Osteoblast (primary cell): ENCODE data around the gene COPG1. TPM values are rescaled to one million over a fixed set of nuclear protein-coding genes. Genes with fewer than 3 reads are reported as not detected.

Experiments
- DNase-seq: peaks from one replicate; pipeline ENCODE4 v3.0.0; 2011; ENCODE audit warnings: low spot score, mixed read lengths; ENCODE audit not compliant: insufficient read length; ENCODE audit errors: missing footprints
- H2AFZ ChIP-seq: 2 replicates; pipeline ENCODE4 v1.6.0; 2011; ENCODE audit warnings: mild to moderate bottlenecking, low read length
- H3K27ac ChIP-seq: 2 replicates; pipeline ENCODE4 v1.5.1; 2011; ENCODE audit warnings: mild to moderate bottlenecking, low read depth, low read length, moderate library complexity
- H3K27me3 ChIP-seq: 2 replicates; pipeline ENCODE4 v1.6.0; 2012; ENCODE audit warnings: mild to moderate bottlenecking, control low read depth, inconsistent platforms, low read length, moderate library complexity; ENCODE audit not compliant: insufficient read depth
- H3K36me3 ChIP-seq: 2 replicates; pipeline ENCODE4 v1.5.1; 2011; ENCODE audit warnings: mild to moderate bottlenecking, low read length, control low read depth, moderate library complexity; ENCODE audit not compliant: insufficient read depth
- H3K4me1 ChIP-seq: 2 replicates; pipeline ENCODE4 v1.5.1; 2011; ENCODE audit warnings: mild to moderate bottlenecking, low read length, control low read depth, moderate library complexity; ENCODE audit not compliant: insufficient read depth
- H3K4me2 ChIP-seq: 2 replicates; pipeline ENCODE4 v1.6.0; 2011; ENCODE audit warnings: mild to moderate bottlenecking, low read length; ENCODE audit not compliant: insufficient read depth
- H3K4me3 ChIP-seq: fragments of 200-600 bp; sonication (generic); 3 replicates; pipeline ENCODE4 v1.5.1; 2012; ENCODE audit warnings: mild to moderate bottlenecking, low read length, inconsistent platforms; ENCODE audit not compliant: insufficient read depth
- H3K79me2 ChIP-seq: 2 replicates; pipeline ENCODE4 v1.6.0; 2012; ENCODE audit warnings: mild to moderate bottlenecking, low read length, control low read depth, inconsistent platforms; ENCODE audit not compliant: insufficient read depth
- H3K9me3 ChIP-seq: 2 replicates; pipeline ENCODE4 v1.5.1; 2011; ENCODE audit warnings: low read depth, low read length, control low read depth
- H4K20me1 ChIP-seq: 2 replicates; pipeline ENCODE4 v1.6.0; 2012; ENCODE audit warnings: mild to moderate bottlenecking, low read length, control low read depth; ENCODE audit not compliant: insufficient read depth
- total RNA-seq: library from RNA; depleted of rRNA; stranded (reverse); fragments of >200 nt; gene quantifications from 2 replicates; pipeline ENCODE4 v1.2.3, GENCODE V29; 2012
- TF ChIP-seq, protein P1 (sequence below): IDR thresholded peaks from 2 replicates; pipeline ENCODE4 v1.5.1; 2011; ENCODE audit warnings: mild to moderate bottlenecking, low read depth, low read length, moderate library complexity; ENCODE audit errors: extremely low read depth

Gene COPG1
- total RNA-seq, 1 donor = 297 TPM

DNA sequence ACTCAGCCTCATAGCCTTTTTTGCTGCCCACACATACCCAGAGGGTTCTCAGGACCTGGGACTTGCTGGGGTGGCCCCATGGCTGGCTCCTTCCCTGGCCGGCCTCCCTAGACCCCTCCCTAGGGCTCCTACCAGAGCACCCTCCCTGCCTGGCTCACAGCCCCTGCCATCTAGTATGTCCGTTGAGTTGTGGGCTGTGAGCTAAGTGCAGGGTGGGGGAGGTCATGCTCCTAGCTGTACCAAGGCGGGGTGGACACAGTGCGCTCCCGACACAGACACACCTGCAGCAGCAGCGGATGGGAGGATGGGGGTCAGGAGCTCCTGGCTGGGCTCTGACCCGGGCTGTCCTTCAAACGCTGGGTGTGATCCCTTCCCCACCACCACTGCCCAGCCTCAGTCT lies 70.9 kb downstream of the COPG1 start:
- Histone ChIP-seq H3K36me3 (no peaks in the 10 kb centered on the region), H3K9me3 (no peaks in the 10 kb centered on the region), H3K27ac (no peak overlapping the region), H3K4me1 (peaks cover 4% of the 10 kb centered on the region), H3K4me3 (no peak overlapping the region), H3K79me2 (peaks cover 7% of the 10 kb centered on the region), H3K27me3 (no peaks in the 10 kb centered on the region), H2AFZ (no peak overlapping the region), H3K4me2 (no peak overlapping the region), H4K20me1 (no peaks in the 10 kb centered on the region)
- TF ChIP-seq, protein P1, sequence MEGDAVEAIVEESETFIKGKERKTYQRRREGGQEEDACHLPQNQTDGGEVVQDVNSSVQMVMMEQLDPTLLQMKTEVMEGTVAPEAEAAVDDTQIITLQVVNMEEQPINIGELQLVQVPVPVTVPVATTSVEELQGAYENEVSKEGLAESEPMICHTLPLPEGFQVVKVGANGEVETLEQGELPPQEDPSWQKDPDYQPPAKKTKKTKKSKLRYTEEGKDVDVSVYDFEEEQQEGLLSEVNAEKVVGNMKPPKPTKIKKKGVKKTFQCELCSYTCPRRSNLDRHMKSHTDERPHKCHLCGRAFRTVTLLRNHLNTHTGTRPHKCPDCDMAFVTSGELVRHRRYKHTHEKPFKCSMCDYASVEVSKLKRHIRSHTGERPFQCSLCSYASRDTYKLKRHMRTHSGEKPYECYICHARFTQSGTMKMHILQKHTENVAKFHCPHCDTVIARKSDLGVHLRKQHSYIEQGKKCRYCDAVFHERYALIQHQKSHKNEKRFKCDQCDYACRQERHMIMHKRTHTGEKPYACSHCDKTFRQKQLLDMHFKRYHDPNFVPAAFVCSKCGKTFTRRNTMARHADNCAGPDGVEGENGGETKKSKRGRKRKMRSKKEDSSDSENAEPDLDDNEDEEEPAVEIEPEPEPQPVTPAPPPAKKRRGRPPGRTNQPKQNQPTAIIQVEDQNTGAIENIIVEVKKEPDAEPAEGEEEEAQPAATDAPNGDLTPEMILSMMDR = no peak
- peak; percentile 86 for DNase-seq

DNA sequence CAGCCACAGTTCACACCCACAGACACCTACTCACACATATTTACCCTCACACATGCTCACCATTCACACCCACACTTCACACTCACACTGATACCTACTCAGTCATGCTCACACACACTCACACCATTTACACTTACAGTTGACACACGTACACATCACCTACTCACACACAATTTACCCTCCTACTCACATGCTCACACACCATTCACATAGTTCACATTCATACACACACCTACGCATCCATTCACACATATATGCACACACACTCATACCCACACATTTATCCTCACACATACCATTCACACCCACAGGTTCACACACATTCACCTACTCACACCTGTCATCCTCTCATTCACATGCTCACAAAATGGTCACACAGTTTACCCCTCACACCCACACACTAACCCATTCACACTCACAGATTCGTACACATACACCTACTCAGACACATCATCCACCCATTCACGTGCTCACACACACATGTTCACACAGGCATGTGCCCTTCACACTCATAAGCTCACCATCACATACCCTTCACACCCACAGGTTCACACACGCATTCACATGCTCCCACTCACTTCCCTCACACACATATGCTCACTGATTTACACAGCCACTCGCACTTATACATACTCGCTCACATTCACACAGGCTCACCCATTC lies 71.5 kb downstream of the COPG1 start:
- Histone ChIP-seq H3K4me1 (peaks cover 4% of the 10 kb centered on the region), H2AFZ (no peak overlapping the region), H3K79me2 (peaks cover 4% of the 10 kb centered on the region), H3K4me2 (no peak overlapping the region), H3K4me3 (no peak overlapping the region), H4K20me1 (no peaks in the 10 kb centered on the region), H3K9me3 (no peaks in the 10 kb centered on the region), H3K36me3 (no peaks in the 10 kb centered on the region), H3K27ac (no peak overlapping the region), H3K27me3 (no peaks in the 10 kb centered on the region)
- TF ChIP-seq, protein P1 = no peak
- peak; percentile 65 for DNase-seq

DNA sequence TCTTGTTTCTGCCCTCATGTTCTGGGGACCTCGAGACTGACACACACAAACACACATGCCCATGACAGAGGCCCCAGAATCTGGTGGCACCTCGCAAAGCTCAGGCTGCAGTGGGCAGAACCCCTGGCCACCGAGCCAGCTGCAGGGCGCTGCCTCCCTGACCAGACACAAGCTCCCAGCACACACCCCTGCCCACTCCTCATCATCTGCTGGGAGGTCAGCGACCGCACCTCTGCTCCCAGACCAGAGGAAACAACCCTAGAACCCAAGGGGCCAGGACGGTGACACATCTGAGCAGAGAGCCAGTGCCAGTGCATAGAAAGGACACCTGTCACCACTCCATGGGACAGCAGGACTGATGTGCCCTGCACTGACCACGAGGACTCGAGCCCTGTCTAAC lies 72.5 kb downstream of the COPG1 start:
- H3K9me3 ChIP-seq = no peaks in the 10 kb centered on the region
- H4K20me1 ChIP-seq = no peaks in the 10 kb centered on the region
- H3K27ac ChIP-seq = no peak overlapping the region
- peaks cover 3% of the 10 kb centered on the region for H3K4me1 ChIP-seq
- TF ChIP-seq, protein P1 = no peak
- H3K4me3 ChIP-seq = no peak overlapping the region
- no peak overlapping the region for H3K4me2 ChIP-seq
- H3K36me3 ChIP-seq = no peaks in the 10 kb centered on the region
- no peak overlapping the region for H2AFZ ChIP-seq
- DNase-seq = peak; percentile 59
- H3K79me2 ChIP-seq = peaks cover 4% of the 10 kb centered on the region
- no peaks in the 10 kb centered on the region for H3K27me3 ChIP-seq

- Histone ChIP-seq H3K9me3 (no peaks in the 10 kb centered on the region), H3K36me3 (no peaks in the 10 kb centered on the region), H4K20me1 (no peaks in the 10 kb centered on the region), H3K4me2 (no peak overlapping the region), H3K4me1 (no peaks in the 10 kb centered on the region), H3K4me3 (no peak overlapping the region), H3K79me2 (no peaks in the 10 kb centered on the region), H2AFZ (no peak overlapping the region), H3K27ac (no peak overlapping the region), H3K27me3 (no peaks in the 10 kb centered on the region)
- peak; percentile 93 for DNase-seq
- TF ChIP-seq, protein P1 = peak; percentile 28
These were observed 74.4 kb downstream of the COPG1 start for GRCh38 chr3:129323651-129324294.
